SK-N-MC (cell line): ENCODE results near the gene RCBTB1.
"Not testable (repeated sequence)": the region's sequence is repeated elsewhere in the genome, so short reads cannot be mapped to it uniquely, and the experiment has no call there.

ENCODE experiments used
- EZH2 ChIP-seq: fragments of 200-600 bp; sonication (generic); IDR thresholded peaks from one replicate; pipeline ENCODE4 v1.6.1; 2017; ENCODE audit warnings: antibody characterized with exemption
- FOXP2 ChIP-seq: optimal IDR thresholded peaks from 2 replicates; pipeline ENCODE3; 2011; ENCODE audit warnings: mild to moderate bottlenecking, moderate library complexity; ENCODE audit not compliant: insufficient read depth; ENCODE audit errors: extremely low read length, control extremely low read depth
- POLR2AphosphoS5 ChIP-seq: IDR thresholded peaks from 2 replicates; pipeline ENCODE4 v1.6.1; 2012; ENCODE audit warnings: mild to moderate bottlenecking, low read depth, low read length, borderline replicate concordance

GRCh38 chr13:49565461-49565860, 19.9 kb downstream of the RCBTB1 start:
- not testable (repeated sequence) for TF ChIP-seq EZH2, POLR2AphosphoS5, FOXP2
